Ovary (tissue), 3 donors: ENCODE results near the gene APEX1.

Source experiments
- CTCF ChIP-seq, 3 donors: fragments of 450-650 bp in 2 of 3; fragments of 200-600 bp in 1 of 3; IDR thresholded peaks; one replicate each; pipeline versions ENCODE4 v1.5.1 to v1.8.0; 2016 to 2022; ENCODE audit warnings: antibody characterized with exemption in 3 of 3, mild to moderate bottlenecking in 1 of 3
- POLR2A ChIP-seq: fragments of 450-650 bp; IDR thresholded peaks from one replicate; pipeline ENCODE4 v1.6.1; 2017; ENCODE audit warnings: antibody characterized with exemption, mild to moderate bottlenecking, moderate library complexity
- donor health status: DM: no; HTN: no; CAD: no.

- TF ChIP-seq CTCF (IDR thresholded peaks at IDR 0.05) (no peak), POLR2A (no peak)
Measured at GRCh38 chr14:20421267-20421666, 33.8 kb upstream of the APEX1 start.
